ENCODE data around the gene SLC38A9.

- TF ChIP-seq CTCF (IDR thresholded peaks at IDR 0.05) = no peak
- TF ChIP-seq POLR2A (IDR thresholded peaks at IDR 0.05) = no peak
Measured at GRCh38 chr5:55692509-55692908, 19.6 kb downstream of the SLC38A9 start.
